Memory B cell (primary cell): Measurements from ENCODE around the gene PEX12.
A peak's percentile ranks its signal among the peaks of the same experiment; 100 is the strongest.
"Not testable (repeated sequence)": the region's sequence is repeated elsewhere in the genome, so short reads cannot be mapped to it uniquely, and the experiment has no call there.

Source experiments
- ATAC-seq: fragments of 150-1000 bp; cut with Tn5 transposase; 2 replicates; pipeline ENCODE4 v1.10.0; 2021; ENCODE audit warnings: low read depth, mild to moderate bottlenecking, moderate library complexity
- DNase-seq, 2 donors: peaks; one replicate each; pipeline ENCODE4 v3.0.0; 2022; ENCODE audit warnings: low spot score in 2 of 2
- H3K27ac Mint-ChIP-seq: one replicate; pipeline ENCODE4 v1.8.0; 2022; ENCODE audit warnings: mild to moderate bottlenecking, moderate library complexity, mixed read lengths
- H3K27me3 Mint-ChIP-seq: one replicate; pipeline ENCODE4 v1.8.0; 2022; ENCODE audit warnings: mixed read lengths
- H3K36me3 Mint-ChIP-seq: one replicate; pipeline ENCODE4 v1.8.0; 2022; ENCODE audit warnings: mild to moderate bottlenecking, mixed read lengths
- H3K4me1 Mint-ChIP-seq: one replicate; pipeline ENCODE4 v1.8.0; 2022; ENCODE audit warnings: mixed read lengths
- H3K4me3 Mint-ChIP-seq: one replicate; pipeline ENCODE4 v1.8.0; 2022; ENCODE audit warnings: mild to moderate bottlenecking, moderate library complexity, mixed read lengths
- H3K9me3 Mint-ChIP-seq: one replicate; pipeline ENCODE4 v1.8.0; 2022; ENCODE audit warnings: mixed read lengths

The PEX12 gene

GRCh38 chr17:35539659-35540026, 38.7 kb downstream of the PEX12 start:
- peaks cover 31% of the 10 kb centered on the region for H3K4me1 Mint-ChIP-seq
- peak overlapping the region; percentile 85 for H3K4me3 Mint-ChIP-seq
- peak overlapping the region; percentile 94 for H3K27ac Mint-ChIP-seq
- no peaks in the 10 kb centered on the region for H3K27me3 Mint-ChIP-seq
- no peaks in the 10 kb centered on the region for H3K9me3 Mint-ChIP-seq
- ATAC-seq (no peak), DNase-seq (no peak)
- no peaks in the 10 kb centered on the region for H3K36me3 Mint-ChIP-seq

GRCh38 chr17:35537601-35538141, 40.7 kb downstream of the PEX12 start, which contains the start of gene SLFN12L:
TSS of gene SLFN12L (minus strand) at chr17:35537678. CDS start at chr17:35522364, 15,314 bp downstream.
- ATAC-seq = no peak
- Mint-ChIP-seq H3K36me3 (no peaks in the 10 kb centered on the region), H3K4me1 (peaks cover 26% of the 10 kb centered on the region), H3K9me3 (no peaks in the 10 kb centered on the region), H3K27ac (peak within 1 kb of the TSS; percentile 72), H3K4me3 (peak within 1 kb of the TSS; percentile 52), H3K27me3 (no peaks in the 10 kb centered on the region)
- no peak for DNase-seq

- H3K36me3 Mint-ChIP-seq = no peaks in the 10 kb centered on the region
- H3K27me3 Mint-ChIP-seq = no peaks in the 10 kb centered on the region
- H3K27ac Mint-ChIP-seq = no peak overlapping the region
- H3K4me3 Mint-ChIP-seq = peak overlapping the region; percentile 52
- DNase-seq = no peak
- H3K4me1 Mint-ChIP-seq = peaks cover 26% of the 10 kb centered on the region
- no peaks in the 10 kb centered on the region for H3K9me3 Mint-ChIP-seq
- no peak for ATAC-seq
Measured at GRCh38 chr17:35536664-35537171, 41.7 kb downstream of the PEX12 start.

GRCh38 chr17:35535406-35535805, 43.0 kb downstream of the PEX12 start:
- H3K4me3 Mint-ChIP-seq, H3K36me3 Mint-ChIP-seq, H3K27me3 Mint-ChIP-seq, DNase-seq, H3K27ac Mint-ChIP-seq, H3K9me3 Mint-ChIP-seq, ATAC-seq: not testable (repeated sequence)
- H3K4me1 Mint-ChIP-seq = peaks cover 20% of the 10 kb centered on the region

- Mint-ChIP-seq H3K27me3 (no peaks in the 10 kb centered on the region), H3K9me3 (no peaks in the 10 kb centered on the region), H3K4me1 (peaks cover 13% of the 10 kb centered on the region), H3K36me3 (no peaks in the 10 kb centered on the region), H3K27ac (no peak overlapping the region), H3K4me3 (no peak overlapping the region)
- no peak for DNase-seq
- no peak for ATAC-seq
Measured at GRCh38 chr17:35534576-35535093, 43.7 kb downstream of the PEX12 start.

GRCh38 chr17:35531160-35531559, 47.2 kb downstream of the PEX12 start:
- Mint-ChIP-seq H3K27ac (peak overlapping the region; percentile 53), H3K27me3 (no peaks in the 10 kb centered on the region), H3K9me3 (no peaks in the 10 kb centered on the region), H3K36me3 (no peaks in the 10 kb centered on the region), H3K4me1 (peaks cover 3% of the 10 kb centered on the region), H3K4me3 (no peak overlapping the region)
- no peak for ATAC-seq
- DNase-seq = no peak

GRCh38 chr17:35529866-35530265, 48.5 kb downstream of the PEX12 start:
- H3K4me3 Mint-ChIP-seq = no peak overlapping the region
- H3K9me3 Mint-ChIP-seq = peaks cover under 1% of the 10 kb centered on the region
- DNase-seq (no peak), ATAC-seq (no peak)
- H3K36me3 Mint-ChIP-seq = peaks cover under 1% of the 10 kb centered on the region
- peaks cover under 1% of the 10 kb centered on the region for H3K27me3 Mint-ChIP-seq
- H3K4me1 Mint-ChIP-seq = peaks cover 3% of the 10 kb centered on the region
- no peak overlapping the region for H3K27ac Mint-ChIP-seq

GRCh38 chr17:35529326-35529725, 49.0 kb downstream of the PEX12 start:
- not testable (repeated sequence) for H3K36me3 Mint-ChIP-seq, H3K27ac Mint-ChIP-seq, H3K4me1 Mint-ChIP-seq, H3K27me3 Mint-ChIP-seq, H3K4me3 Mint-ChIP-seq, DNase-seq, ATAC-seq, H3K9me3 Mint-ChIP-seq
